Measurements from ENCODE around the gene TUBB6. TPM values are rescaled to one million over a fixed set of nuclear protein-coding genes. Genes with fewer than 3 reads are reported as not detected.

Gene TUBB6
- total RNA-seq, 1 donor = 36.7 TPM

GRCh38 chr18:12283256-12283655 lies 24.8 kb upstream of the TUBB6 start:
- H3K4me1 ChIP-seq (ENCODE audit: insufficient read depth, low read length) = peaks cover 9% of the 10 kb centered on the region
- no peak overlapping the region for H3K4me3 ChIP-seq (ENCODE audit: low read length)
- H3K9me3 ChIP-seq (ENCODE audit: low read depth, low read length) = no peaks in the 10 kb centered on the region
- peaks cover 22% of the 10 kb centered on the region for H3K27me3 ChIP-seq (ENCODE audit: insufficient read depth, low read length)

GRCh38 chr18:12283666-12284065 lies 24.4 kb upstream of the TUBB6 start:
- Histone ChIP-seq H3K9me3 (ENCODE audit: low read depth, low read length) (no peaks in the 10 kb centered on the region), H3K4me1 (ENCODE audit: insufficient read depth, low read length) (peaks cover 10% of the 10 kb centered on the region), H3K4me3 (ENCODE audit: low read length) (no peak overlapping the region), H3K27me3 (ENCODE audit: insufficient read depth, low read length) (peaks cover 26% of the 10 kb centered on the region)

- Histone ChIP-seq H3K4me1 (ENCODE audit: insufficient read depth, low read length) (peaks cover 10% of the 10 kb centered on the region), H3K4me3 (ENCODE audit: low read length) (no peak overlapping the region), H3K27me3 (ENCODE audit: insufficient read depth, low read length) (peaks cover 31% of the 10 kb centered on the region), H3K9me3 (ENCODE audit: low read depth, low read length) (no peaks in the 10 kb centered on the region)
Observed at GRCh38 chr18:12287131-12287681, 20.8 kb upstream of the TUBB6 start.

GRCh38 chr18:12287684-12288402 lies 20.2 kb upstream of the TUBB6 start:
- H3K27me3 ChIP-seq (ENCODE audit: insufficient read depth, low read length) = peaks cover 31% of the 10 kb centered on the region
- no peak overlapping the region for H3K4me3 ChIP-seq (ENCODE audit: low read length)
- H3K9me3 ChIP-seq (ENCODE audit: low read depth, low read length) = no peaks in the 10 kb centered on the region
- peaks cover 10% of the 10 kb centered on the region for H3K4me1 ChIP-seq (ENCODE audit: insufficient read depth, low read length)

- Histone ChIP-seq H3K27me3 (ENCODE audit: insufficient read depth, low read length) (peaks cover 31% of the 10 kb centered on the region), H3K4me3 (ENCODE audit: low read length) (no peak overlapping the region), H3K9me3 (ENCODE audit: low read depth, low read length) (no peaks in the 10 kb centered on the region), H3K4me1 (ENCODE audit: insufficient read depth, low read length) (peaks cover 10% of the 10 kb centered on the region)
Observed at GRCh38 chr18:12288403-12288755, 19.7 kb upstream of the TUBB6 start.

GRCh38 chr18:12290086-12290485 lies 18.0 kb upstream of the TUBB6 start:
- Histone ChIP-seq H3K4me1 (ENCODE audit: insufficient read depth, low read length) (peaks cover 10% of the 10 kb centered on the region), H3K9me3 (ENCODE audit: low read depth, low read length) (no peaks in the 10 kb centered on the region), H3K27me3 (ENCODE audit: insufficient read depth, low read length) (peaks cover 31% of the 10 kb centered on the region), H3K4me3 (ENCODE audit: low read length) (no peak overlapping the region)

- Histone ChIP-seq H3K9me3 (ENCODE audit: low read depth, low read length) (no peaks in the 10 kb centered on the region), H3K27me3 (ENCODE audit: insufficient read depth, low read length) (peaks cover 28% of the 10 kb centered on the region), H3K4me3 (ENCODE audit: low read length) (no peak overlapping the region), H3K4me1 (ENCODE audit: insufficient read depth, low read length) (peaks cover 10% of the 10 kb centered on the region)
Observed at GRCh38 chr18:12291161-12291560, 16.9 kb upstream of the TUBB6 start.

GRCh38 chr18:12291690-12292089 lies 16.4 kb upstream of the TUBB6 start:
- Histone ChIP-seq H3K4me1 (ENCODE audit: insufficient read depth, low read length) (peaks cover 10% of the 10 kb centered on the region), H3K9me3 (ENCODE audit: low read depth, low read length) (no peaks in the 10 kb centered on the region), H3K4me3 (ENCODE audit: low read length) (no peak overlapping the region), H3K27me3 (ENCODE audit: insufficient read depth, low read length) (peaks cover 24% of the 10 kb centered on the region)

GRCh38 chr18:12293831-12294230 lies 14.2 kb upstream of the TUBB6 start:
- Histone ChIP-seq H3K27me3 (ENCODE audit: insufficient read depth, low read length) (peaks cover 3% of the 10 kb centered on the region), H3K4me1 (ENCODE audit: insufficient read depth, low read length) (no peaks in the 10 kb centered on the region), H3K4me3 (ENCODE audit: low read length) (no peak overlapping the region), H3K9me3 (ENCODE audit: low read depth, low read length) (no peaks in the 10 kb centered on the region)

- H3K9me3 ChIP-seq (ENCODE audit: low read depth, low read length) = no peaks in the 10 kb centered on the region
- no peaks in the 10 kb centered on the region for H3K4me1 ChIP-seq (ENCODE audit: insufficient read depth, low read length)
- H3K4me3 ChIP-seq (ENCODE audit: low read length) = no peak overlapping the region
- no peaks in the 10 kb centered on the region for H3K27me3 ChIP-seq (ENCODE audit: insufficient read depth, low read length)
Observed at GRCh38 chr18:12295389-12296086, 12.5 kb upstream of the TUBB6 start.

GRCh38 chr18:12296087-12296403 lies 12.0 kb upstream of the TUBB6 start:
- no peaks in the 10 kb centered on the region for H3K27me3 ChIP-seq (ENCODE audit: insufficient read depth, low read length)
- H3K9me3 ChIP-seq (ENCODE audit: low read depth, low read length) = no peaks in the 10 kb centered on the region
- no peaks in the 10 kb centered on the region for H3K4me1 ChIP-seq (ENCODE audit: insufficient read depth, low read length)
- no peak overlapping the region for H3K4me3 ChIP-seq (ENCODE audit: low read length)

GRCh38 chr18:12296457-12296856 lies 11.6 kb upstream of the TUBB6 start:
- Histone ChIP-seq H3K4me3 (ENCODE audit: low read length) (no peak overlapping the region), H3K27me3 (ENCODE audit: insufficient read depth, low read length) (no peaks in the 10 kb centered on the region), H3K4me1 (ENCODE audit: insufficient read depth, low read length) (no peaks in the 10 kb centered on the region), H3K9me3 (ENCODE audit: low read depth, low read length) (no peaks in the 10 kb centered on the region)

- Histone ChIP-seq H3K9me3 (ENCODE audit: low read depth, low read length) (no peaks in the 10 kb centered on the region), H3K27me3 (ENCODE audit: insufficient read depth, low read length) (no peaks in the 10 kb centered on the region), H3K4me1 (ENCODE audit: insufficient read depth, low read length) (no peaks in the 10 kb centered on the region), H3K4me3 (ENCODE audit: low read length) (no peak overlapping the region)
Observed at GRCh38 chr18:12299862-12300261, 8.2 kb upstream of the TUBB6 start.

- no peak overlapping the region for H3K4me3 ChIP-seq (ENCODE audit: low read length)
- no peaks in the 10 kb centered on the region for H3K9me3 ChIP-seq (ENCODE audit: low read depth, low read length)
- H3K27me3 ChIP-seq (ENCODE audit: insufficient read depth, low read length) = peaks cover 7% of the 10 kb centered on the region
- H3K4me1 ChIP-seq (ENCODE audit: insufficient read depth, low read length) = peaks cover 5% of the 10 kb centered on the region
Observed at GRCh38 chr18:12301263-12302005, 6.6 kb upstream of the TUBB6 start.

- Histone ChIP-seq H3K4me3 (ENCODE audit: low read length) (no peak overlapping the region), H3K27me3 (ENCODE audit: insufficient read depth, low read length) (peaks cover 15% of the 10 kb centered on the region), H3K4me1 (ENCODE audit: insufficient read depth, low read length) (peaks cover 16% of the 10 kb centered on the region), H3K9me3 (ENCODE audit: low read depth, low read length) (no peaks in the 10 kb centered on the region)
Observed at GRCh38 chr18:12302391-12303147, 5.5 kb upstream of the TUBB6 start.
